SK-N-SH (cell line): Measurements from ENCODE around the gene CTSA. TPM values are rescaled to one million over a fixed set of nuclear protein-coding genes. Genes with fewer than 3 reads are reported as not detected.

ENCODE experiments used
- CTCF ChIA-PET: fragments of 300-600, 350-600 bp; formaldehyde crosslinking; extraction: SDS; loops from one replicate; lab custom pipeline; 2021; lab: Yijun Ruan, JAX
- POLR2A ChIA-PET: fragments of 350-600 bp; sonication (Branson Sonifier 250); formaldehyde crosslinking; extraction: SDS; loops from one replicate; lab custom pipeline; 2020; ENCODE audit warnings: antibody characterized with exemption, inconsistent platforms; lab: Yijun Ruan, JAX
- DNase-seq: peaks from one replicate; pipeline ENCODE4 v3.0.0; 2012
- H2AFZ ChIP-seq: fragments of 200-600 bp; sonication (generic); 2 replicates; pipeline ENCODE4 v1.8.1; 2016; ENCODE audit warnings: antibody characterized with exemption, mild to moderate bottlenecking, low read depth
- H3F3A ChIP-seq: fragments of 200-600 bp; sonication (generic); replicated peaks from 2 replicates; pipeline ENCODE3; 2016; ENCODE audit warnings: antibody characterized with exemption, mild to moderate bottlenecking; ENCODE audit not compliant: insufficient read depth
- H3K27ac ChIP-seq, 2 experiments: fragments of 200-500 bp in 1 of 2; fragments of 200-600 bp in 1 of 2; sonication (Bioruptor generic) in 1 of 2; sonication (generic), shearing (Covaris generic) in 1 of 2; 2 replicates each; pipeline versions ENCODE4 v1.5.1 to v1.6.1; 2014 to 2016; ENCODE audit warnings: low read depth in 2 of 2, inconsistent platforms in 1 of 2, low read length in 1 of 2, mild to moderate bottlenecking in 1 of 2, mixed read lengths in 1 of 2
- H3K27me3 ChIP-seq: fragments of 200-600 bp; sonication (generic), shearing (Covaris generic); 2 replicates; pipeline ENCODE4 v1.6.1; 2016; ENCODE audit warnings: mixed run types; ENCODE audit not compliant: insufficient read depth
- H3K36me3 ChIP-seq, 2 experiments: fragments of 200-500 bp in 1 of 2; fragments of 200-600 bp in 1 of 2; sonication (Bioruptor generic) in 1 of 2; sonication (generic) in 1 of 2; replicated peaks in 1 of 2; 2 replicates each; pipeline versions ENCODE3 to v1.5.1; 2014 to 2016; ENCODE audit warnings: low read length in 1 of 2, mild to moderate bottlenecking in 1 of 2; ENCODE audit not compliant: insufficient read depth in 2 of 2, control insufficient read depth in 1 of 2
- H3K4me1 ChIP-seq, 2 experiments: fragments of 200-500 bp in 1 of 2; fragments of 200-600 bp in 1 of 2; sonication (Bioruptor generic) in 1 of 2; sonication (generic), shearing (Covaris generic) in 1 of 2; 2 replicates each; pipeline versions ENCODE4 v1.5.1 to v1.6.1; 2014 to 2016; ENCODE audit warnings: low read depth in 1 of 2, low read length in 1 of 2, mixed run types in 1 of 2; ENCODE audit not compliant: insufficient read depth in 2 of 2, control insufficient read depth in 1 of 2
- H3K4me2 ChIP-seq: fragments of 200-600 bp; sonication (generic), shearing (Covaris generic); 2 replicates; pipeline ENCODE4 v1.6.1; 2017; ENCODE audit warnings: mixed run types
- H3K4me3 ChIP-seq, 2 experiments: fragments of 200-500 bp in 1 of 2; fragments of 200-600 bp in 1 of 2; sonication (Bioruptor generic) in 1 of 2; sonication (generic), shearing (Covaris generic) in 1 of 2; 2 replicates each; pipeline versions ENCODE4 v1.5.1 to v1.8.1; 2014 to 2016; ENCODE audit warnings: low read depth in 2 of 2, inconsistent platforms in 1 of 2, low read length in 1 of 2, mild to moderate bottlenecking in 1 of 2, mixed read lengths in 1 of 2, moderate library complexity in 1 of 2
- H3K79me2 ChIP-seq: fragments of 200-600 bp; sonication (generic); 2 replicates; pipeline ENCODE4 v1.8.1; 2017; ENCODE audit warnings: mild to moderate bottlenecking; ENCODE audit not compliant: insufficient read depth
- H3K9ac ChIP-seq: fragments of 200-600 bp; sonication (generic); 2 replicates; pipeline ENCODE4 v1.6.1; 2017; ENCODE audit warnings: mixed run types
- H3K9me2 ChIP-seq: fragments of 200-600 bp; sonication (generic); 2 replicates; pipeline ENCODE4 v1.6.1; 2017; ENCODE audit warnings: mixed run types
- H3K9me3 ChIP-seq: fragments of 200-600 bp; sonication (generic); 2 replicates; pipeline ENCODE4 v1.6.1; 2017; ENCODE audit warnings: mixed run types, mild to moderate bottlenecking, moderate library complexity
- H4K20me1 ChIP-seq: fragments of 200-600 bp; sonication (generic); 2 replicates; pipeline ENCODE4 v1.6.1; 2017; ENCODE audit warnings: mild to moderate bottlenecking, mixed run types; ENCODE audit not compliant: insufficient read depth
- CHD2 ChIP-seq: fragments of 150-350 bp; IDR thresholded peaks from 2 replicates; pipeline ENCODE4 v1.6.1; 2018; ENCODE audit warnings: low read length; ENCODE audit not compliant: partially characterized antibody
- CTCF ChIP-seq: fragments of 200-600 bp; sonication (generic); IDR thresholded peaks from 2 replicates; pipeline ENCODE4 v1.6.1; 2017; ENCODE audit warnings: antibody characterized with exemption, mild to moderate bottlenecking, moderate library complexity
- ELF1 ChIP-seq: IDR thresholded peaks from 2 replicates; pipeline ENCODE4 v1.4.0; 2012
- EP300 ChIP-seq, 2 experiments: IDR thresholded peaks; 2 replicates each; pipeline versions ENCODE4 v1.4.0 to v1.6.1; 2012; ENCODE audit warnings: borderline replicate concordance in 1 of 2, low read depth in 1 of 2, low read length in 1 of 2
- EZH2phosphoT487 ChIP-seq: fragments of 200-600 bp; sonication (generic); IDR thresholded peaks from 2 replicates; pipeline ENCODE4 v1.6.1; 2017; ENCODE audit warnings: low read depth, mixed run types, mild to moderate bottlenecking, antibody characterized with exemption, moderate library complexity, borderline replicate concordance
- FOSL2 ChIP-seq: IDR thresholded peaks from 2 replicates; pipeline ENCODE4 v1.4.0; 2012; ENCODE audit warnings: low read depth, mild to moderate bottlenecking, moderate library complexity, borderline replicate concordance
- FOXJ3 ChIP-seq: sonication (generic); formaldehyde crosslinking; IDR thresholded peaks from 2 replicates; pipeline ENCODE4 v1.5.1; 2020; ENCODE audit warnings: mild to moderate bottlenecking, missing genetic modification reagents
- FOXM1 ChIP-seq: IDR thresholded peaks from 2 replicates; pipeline ENCODE4 v1.4.0; 2012; ENCODE audit warnings: low read depth, mild to moderate bottlenecking
- GABPA ChIP-seq: IDR thresholded peaks from 2 replicates; pipeline ENCODE4 v1.4.0; 2012; ENCODE audit warnings: low read depth, mild to moderate bottlenecking
- GATA2 ChIP-seq: sonication (generic); formaldehyde crosslinking; IDR thresholded peaks from 2 replicates; pipeline ENCODE4 v1.5.0; 2020; ENCODE audit warnings: mild to moderate bottlenecking, missing genetic modification reagents
- JUND ChIP-seq: IDR thresholded peaks from 2 replicates; pipeline ENCODE4 v1.4.0; 2012
- MAX ChIP-seq: IDR thresholded peaks from 2 replicates; pipeline ENCODE4 v1.4.0; 2012; ENCODE audit warnings: low read depth
- MXI1 ChIP-seq: IDR thresholded peaks from 2 replicates; pipeline ENCODE4 v1.6.1; 2012; ENCODE audit warnings: mild to moderate bottlenecking, low read depth, low read length, improper control_type of control experiment
- NFIC ChIP-seq: IDR thresholded peaks from 2 replicates; pipeline ENCODE4 v1.4.0; 2012; ENCODE audit warnings: borderline replicate concordance
- PBX3 ChIP-seq: IDR thresholded peaks from 2 replicates; pipeline ENCODE4; 2012
- POLR2AphosphoS5 ChIP-seq: IDR thresholded peaks from 2 replicates; pipeline ENCODE4 v1.6.1; 2012; ENCODE audit warnings: low read depth, low read length
- SIN3A ChIP-seq: IDR thresholded peaks from 2 replicates; pipeline ENCODE4 v1.6.1; 2012; ENCODE audit warnings: low read depth, mild to moderate bottlenecking, low read length, moderate library complexity, borderline replicate concordance
- TAF1 ChIP-seq: IDR thresholded peaks from 2 replicates; pipeline ENCODE4 v1.6.1; 2012; ENCODE audit warnings: low read depth, mild to moderate bottlenecking, low read length, moderate library complexity, borderline replicate concordance
- TEAD4 ChIP-seq: IDR thresholded peaks from 2 replicates; pipeline ENCODE4 v1.4.0; 2012; ENCODE audit warnings: mild to moderate bottlenecking, borderline replicate concordance; ENCODE audit not compliant: insufficient read depth
- USF1 ChIP-seq: IDR thresholded peaks from 2 replicates; pipeline ENCODE4 v1.4.0; 2012; ENCODE audit warnings: low read depth, borderline replicate concordance
- WGBS: methylation state at CpG from one replicate; pipeline ENCODE4 v1.1.6; 2017; ENCODE audit warnings: low lambda C conversion rate; 5-methylcytosine and 5-hydroxymethylcytosine counted together
- polyA plus RNA-seq, 3 experiments: library from polyadenylated mRNA; depleted of rRNA; stranded (reverse); fragments of >200 nt; gene quantifications; 2 replicates each; pipeline ENCODE4 v1.2.3, GENCODE V29; 2012

Gene CTSA
- polyA plus RNA-seq, 1 of the 3 experiments (the other 2 are of a cell fraction) = 338 TPM

GRCh38 chr20:45910670-45911485 lies 19.7 kb downstream of the CTSA start:
- H3K27ac ChIP-seq = peak overlapping the region; percentile 81 to 91
- ChIA-PET POLR2A (interaction anchor here (0.6 to 3.2 kb wide), 8 partner anchors 8 to 34 kb away, joined by 3 to 46 read pairs (median 5); partner anchors contain the start of genes CTSA, NEURL2, PCIF1 and ZSWIM1), CTCF (interaction anchor here (1.1 to 2.0 kb wide), 3 partner anchors 18 to 76 kb away, joined by 3 to 13 read pairs (median 6); partner anchors contain the start of genes CTSA and NEURL2)
- H3K4me2 ChIP-seq = peak overlapping the region; percentile 99
- peak; percentile 85; the same call in 1 of the 2 replicates for TF ChIP-seq POLR2AphosphoS5
- no peak for TF ChIP-seq FOXM1
- TF ChIP-seq FOSL2 = 0 out of 2 replicates have a peak, but pooled peaks have one; percentile 1
- TF ChIP-seq TEAD4 = no peak
- TF ChIP-seq GATA2 (CRISPR knock-in tag) = no peak
- TF ChIP-seq TAF1 = peak; percentile 77
- no peak for TF ChIP-seq FOXJ3 (CRISPR knock-in tag)
- peak; percentile 93 for TF ChIP-seq CHD2
- no peak for TF ChIP-seq EZH2phosphoT487
- TF ChIP-seq MXI1 = peak; percentile 61
- H3K4me3 ChIP-seq = peak overlapping the region; percentile 60 to 72
- no peaks in the 10 kb centered on the region for H3K27me3 ChIP-seq
- no peaks in the 10 kb centered on the region for H3K9me2 ChIP-seq
- H3K9ac ChIP-seq = peak overlapping the region; percentile 84
- H3K9me3 ChIP-seq = no peaks in the 10 kb centered on the region
- H3K36me3 ChIP-seq = peaks cover 10 to 19% of the 10 kb centered on the region in 2 experiments
- DNase-seq = peak; percentile 96
- H3F3A ChIP-seq = peaks cover 6% of the 10 kb centered on the region
- WGBS = 3% methylated on average over 35 of the region's 43 CpGs
- peaks cover 7 to 8% of the 10 kb centered on the region in 2 experiments; a peak in 1 of 4 replicates for H3K4me1 ChIP-seq
- H4K20me1 ChIP-seq = no peaks in the 10 kb centered on the region; the same call in 1 of the 2 replicates
- peak overlapping the region; percentile 41 for H2AFZ ChIP-seq
- peaks cover 10% of the 10 kb centered on the region for H3K79me2 ChIP-seq

- H3K79me2 ChIP-seq = peaks cover 10% of the 10 kb centered on the region
- no peaks in the 10 kb centered on the region; the same call in 1 of the 2 replicates for H4K20me1 ChIP-seq
- peak within 1 kb of the TSS; percentile 60 to 72 for H3K4me3 ChIP-seq
- H3K36me3 ChIP-seq = peaks cover 6 to 14% of the 10 kb centered on the region in 2 experiments
- ChIA-PET CTCF (interaction anchor here (1.1 kb wide), 1 partner anchor 21 kb away, joined by 4 read pairs; no protein-coding TSS in a partner anchor), POLR2A (interaction anchor here (0.5 to 3.2 kb wide), 7 partner anchors 8 to 30 kb away, joined by 3 to 46 read pairs (median 5); partner anchors contain the start of genes CTSA, NEURL2 and PCIF1)
- no peaks in the 10 kb centered on the region for H3K9me2 ChIP-seq
- peak; percentile 89 for DNase-seq
- H3F3A ChIP-seq = peaks cover 6% of the 10 kb centered on the region
- peak within 1 kb of the TSS; percentile 81 to 91 for H3K27ac ChIP-seq
- peak within 1 kb of the TSS; percentile 99 for H3K4me2 ChIP-seq
- H3K4me1 ChIP-seq = peaks cover 7 to 8% of the 10 kb centered on the region in 2 experiments; a peak in 1 of 4 replicates
- H3K9ac ChIP-seq = peak within 1 kb of the TSS; percentile 84
- H3K9me3 ChIP-seq = no peaks in the 10 kb centered on the region
- H3K27me3 ChIP-seq = no peaks in the 10 kb centered on the region
- 9% methylated on average over 24 of the region's 58 CpGs for WGBS
- H2AFZ ChIP-seq = peak within 1 kb of the TSS; percentile 95
- TF ChIP-seq FOXJ3 (CRISPR knock-in tag) = no peak
- TF ChIP-seq JUND = no peak
- TF ChIP-seq PBX3 = 0 out of 2 replicates have a peak, but pooled peaks have one; percentile 3
- no peak for TF ChIP-seq CTCF
- peak; percentile 31; the same call in 1 of the 2 replicates for TF ChIP-seq SIN3A
- TF ChIP-seq USF1 = peak; percentile 87
- TF ChIP-seq MAX = no peak
- no peak for TF ChIP-seq EP300 (IDR thresholded peaks at IDR 0.05; ENCODE audit: borderline replicate concordance in 1 of 2, low read depth in 1 of 2, low read length in 1 of 2)
- no peak for TF ChIP-seq FOXM1
- TF ChIP-seq GABPA = no peak
- TF ChIP-seq CHD2 = peak; percentile 30
- no peak for TF ChIP-seq ELF1
- TF ChIP-seq NFIC = no peak
- TF ChIP-seq EZH2phosphoT487 = no peak
These were observed 20.6 kb downstream of the CTSA start, which contains the start of gene PLTP for GRCh38 chr20:45911486-45912343. PLTP (minus strand) TSS chr20:45912155; CDS start chr20:45911452, 703 bp downstream.
